Smooth muscle cell of the coronary artery (primary cell): Measurements from ENCODE around the gene ZSCAN5A. TPM values are rescaled to one million over a fixed set of nuclear protein-coding genes. Genes with fewer than 3 reads are reported as not detected.

Source experiments
- total RNA-seq: library from RNA; depleted of rRNA; stranded (reverse); fragments of >200 nt; gene quantifications from 2 replicates; pipeline ENCODE4 v1.2.3, GENCODE V29; 2014; ENCODE audit warnings: low replicate concordance

Gene ZSCAN5A
- 4.6 and 5.0 TPM in 2 replicates for total RNA-seq

GRCh38 chr19:56314381-56315076 lies at the start of gene ZSCAN5A:
Gene ZSCAN5A, minus strand, starts transcription at chr19:56314839. Its CDS starts 89,793 bp downstream, at chr19:56225046.

GRCh38 chr19:56272161-56272798 lies 42.4 kb downstream of the ZSCAN5A start, which contains the start of gene EDDM13:
Gene EDDM13, plus strand, starts transcription at chr19:56272748. Its CDS starts 87 bp downstream, at chr19:56272835.

GRCh38 chr19:56201973-56202372 lies 112.7 kb downstream of the ZSCAN5A start, which contains the start of gene ZSCAN5C:
Gene ZSCAN5C, plus strand, starts transcription at chr19:56202273. Its CDS starts 3,641 bp downstream, at chr19:56205914.

GRCh38 chr19:56197646-56198045 lies 117.0 kb downstream of the ZSCAN5A start, which contains the start of gene ZSCAN5B:
Gene ZSCAN5B, minus strand, starts transcription at chr19:56197783. Its CDS starts 4,731 bp downstream, at chr19:56193052.

GRCh38 chr19:56175861-56176307 lies 138.8 kb downstream of the ZSCAN5A start, which contains the start of gene GALP:
Gene GALP, plus strand, starts transcription at chr19:56176008. Its CDS starts 1,101 bp downstream, at chr19:56177109.

Other genes with a start within 250 kb of the ZSCAN5A start
- gene ZNF787, start 193.5 kb downstream of the ZSCAN5A start, total RNA-seq, result 6.0 and 27.2 TPM in 2 replicates
- 4.1 and 10.8 TPM in 2 replicates for gene ZNF444, start 173.6 kb downstream of the ZSCAN5A start, total RNA-seq
- not detected in 2 replicates for gene GALP, start 138.8 kb downstream of the ZSCAN5A start, total RNA-seq
- gene ZSCAN5B, start 117.1 kb downstream of the ZSCAN5A start, total RNA-seq, result not detected in 2 replicates
- gene ZSCAN5C, start 112.6 kb downstream of the ZSCAN5A start, total RNA-seq, result not detected in 2 replicates
- gene EDDM13, start 42.1 kb downstream of the ZSCAN5A start, total RNA-seq, result not detected in 2 replicates
- 2.9 and 3.9 TPM in 2 replicates for gene ZNF582, start 78.7 kb upstream of the ZSCAN5A start, total RNA-seq
- 6.3 and 12.6 TPM in 2 replicates for gene ZNF583, start 89.5 kb upstream of the ZSCAN5A start, total RNA-seq
- gene ZNF667, start 162.5 kb upstream of the ZSCAN5A start, total RNA-seq, result 4.3 and 4.4 TPM in 2 replicates
- 2.9 and 5.7 TPM in 2 replicates for gene ZNF471, start 193.0 kb upstream of the ZSCAN5A start, total RNA-seq
- 2.7 and 7.8 TPM in 2 replicates for gene ZFP28, start 224.1 kb upstream of the ZSCAN5A start, total RNA-seq